ENCODE data around the gene RNGTT.
"Not testable (repeated sequence)": the region's sequence is repeated elsewhere in the genome, so short reads cannot be mapped to it uniquely, and the experiment has no call there.

RNGTT gene

DNA sequence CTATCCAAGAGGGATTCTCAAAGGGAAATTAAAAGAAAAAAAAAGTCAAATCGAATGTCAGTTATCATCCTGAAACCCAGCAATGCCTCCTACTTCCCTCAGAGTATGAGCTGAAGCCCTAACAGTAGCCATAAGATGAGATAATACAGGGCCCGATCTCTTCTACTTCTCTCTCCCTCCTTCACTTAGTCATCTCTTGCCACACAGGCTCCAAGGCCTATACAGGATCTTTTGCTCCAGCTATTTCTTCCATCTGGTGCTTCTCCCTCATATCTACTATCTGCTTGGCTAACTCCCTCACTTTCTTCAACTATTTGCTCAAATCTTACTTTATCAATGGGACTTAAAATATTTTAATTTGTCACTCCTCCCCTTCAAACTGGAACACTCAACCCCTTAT is 215.3 kb downstream of the RNGTT start:
- in situ Hi-C loops (cut with MboI; ENCODE audit: low sequenced_read_pairs, unreplicated experiment): no loop called here
- no peak for DNase-seq (ENCODE audit: low spot score)
- TF ChIP-seq, protein P1, sequence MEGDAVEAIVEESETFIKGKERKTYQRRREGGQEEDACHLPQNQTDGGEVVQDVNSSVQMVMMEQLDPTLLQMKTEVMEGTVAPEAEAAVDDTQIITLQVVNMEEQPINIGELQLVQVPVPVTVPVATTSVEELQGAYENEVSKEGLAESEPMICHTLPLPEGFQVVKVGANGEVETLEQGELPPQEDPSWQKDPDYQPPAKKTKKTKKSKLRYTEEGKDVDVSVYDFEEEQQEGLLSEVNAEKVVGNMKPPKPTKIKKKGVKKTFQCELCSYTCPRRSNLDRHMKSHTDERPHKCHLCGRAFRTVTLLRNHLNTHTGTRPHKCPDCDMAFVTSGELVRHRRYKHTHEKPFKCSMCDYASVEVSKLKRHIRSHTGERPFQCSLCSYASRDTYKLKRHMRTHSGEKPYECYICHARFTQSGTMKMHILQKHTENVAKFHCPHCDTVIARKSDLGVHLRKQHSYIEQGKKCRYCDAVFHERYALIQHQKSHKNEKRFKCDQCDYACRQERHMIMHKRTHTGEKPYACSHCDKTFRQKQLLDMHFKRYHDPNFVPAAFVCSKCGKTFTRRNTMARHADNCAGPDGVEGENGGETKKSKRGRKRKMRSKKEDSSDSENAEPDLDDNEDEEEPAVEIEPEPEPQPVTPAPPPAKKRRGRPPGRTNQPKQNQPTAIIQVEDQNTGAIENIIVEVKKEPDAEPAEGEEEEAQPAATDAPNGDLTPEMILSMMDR (IDR thresholded peaks at IDR 0.05; ENCODE audit: borderline replicate concordance, control extremely low read depth, extremely low read depth, insufficient read depth, missing control alignments): no peak

DNA sequence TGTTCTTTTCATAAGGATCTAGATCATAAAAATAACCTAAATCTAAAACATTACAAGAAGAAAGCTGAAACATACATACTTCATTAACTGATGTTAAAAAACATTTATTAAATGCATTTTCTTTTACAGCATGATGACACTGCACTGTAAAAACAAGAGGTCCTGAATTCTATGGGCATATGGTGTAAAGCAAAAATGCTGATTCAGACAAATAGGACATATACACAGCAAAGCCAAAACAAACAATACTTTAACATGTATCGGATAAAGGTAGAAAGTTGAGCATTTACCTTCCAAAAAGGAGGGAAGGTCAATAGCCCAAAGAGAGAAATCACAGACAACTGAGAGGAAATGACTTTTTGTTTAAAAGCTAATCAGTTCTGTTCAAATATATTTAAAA is 221.5 kb downstream of the RNGTT start:
- TF ChIP-seq, protein P1 (IDR thresholded peaks at IDR 0.05; ENCODE audit: borderline replicate concordance, control extremely low read depth, extremely low read depth, insufficient read depth, missing control alignments): no peak
- DNase-seq (ENCODE audit: low spot score): no peak
- in situ Hi-C loops (cut with MboI; ENCODE audit: low sequenced_read_pairs, unreplicated experiment): no loop called here

DNA sequence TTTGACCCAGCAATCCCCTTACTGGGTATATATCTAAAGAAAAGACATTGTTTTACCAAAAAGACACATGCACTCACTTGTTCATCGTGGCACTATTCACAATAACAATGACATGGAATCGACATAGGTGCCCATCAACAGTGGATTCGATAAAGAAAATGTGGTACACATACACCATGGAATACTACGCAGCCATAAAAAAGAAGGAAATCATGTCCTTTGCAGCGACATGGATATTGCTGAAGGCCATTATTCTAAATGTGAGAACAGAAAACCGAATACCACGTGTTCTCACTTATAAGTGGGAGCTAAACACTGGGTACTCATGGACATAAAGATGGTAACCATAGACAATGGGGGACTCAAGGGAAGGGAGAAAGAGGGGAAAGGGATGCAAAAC is 222.3 kb downstream of the RNGTT start:
- TF ChIP-seq, protein P1 (IDR thresholded peaks at IDR 0.05; ENCODE audit: borderline replicate concordance, control extremely low read depth, extremely low read depth, insufficient read depth, missing control alignments): no peak
- no peak for DNase-seq (ENCODE audit: low spot score)
- in situ Hi-C loops (cut with MboI; ENCODE audit: low sequenced_read_pairs, unreplicated experiment): no loop called here

DNA sequence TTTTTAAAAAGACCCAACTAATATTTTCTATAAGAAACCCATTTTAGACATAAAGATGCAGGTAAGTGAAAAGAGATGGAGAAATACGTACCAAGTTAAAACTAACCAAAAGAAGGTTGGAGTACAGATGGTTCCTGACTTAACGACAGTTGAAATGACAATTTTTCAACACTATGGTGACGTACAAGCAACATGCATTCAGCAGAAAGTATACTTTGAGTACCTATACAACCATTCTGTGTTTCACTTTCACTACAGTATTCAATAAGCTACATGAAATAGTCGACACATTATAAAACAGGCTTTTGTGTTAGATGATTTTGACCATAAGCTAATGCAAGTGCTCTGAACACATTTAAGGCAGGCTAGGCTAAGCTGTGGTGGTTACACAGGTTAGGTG is 228.9 kb downstream of the RNGTT start:
- TF ChIP-seq, protein P1 (IDR thresholded peaks at IDR 0.05; ENCODE audit: borderline replicate concordance, control extremely low read depth, extremely low read depth, insufficient read depth, missing control alignments): no peak
- DNase-seq (ENCODE audit: low spot score): no peak
- in situ Hi-C loops (cut with MboI; ENCODE audit: low sequenced_read_pairs, unreplicated experiment): no loop called here

DNA sequence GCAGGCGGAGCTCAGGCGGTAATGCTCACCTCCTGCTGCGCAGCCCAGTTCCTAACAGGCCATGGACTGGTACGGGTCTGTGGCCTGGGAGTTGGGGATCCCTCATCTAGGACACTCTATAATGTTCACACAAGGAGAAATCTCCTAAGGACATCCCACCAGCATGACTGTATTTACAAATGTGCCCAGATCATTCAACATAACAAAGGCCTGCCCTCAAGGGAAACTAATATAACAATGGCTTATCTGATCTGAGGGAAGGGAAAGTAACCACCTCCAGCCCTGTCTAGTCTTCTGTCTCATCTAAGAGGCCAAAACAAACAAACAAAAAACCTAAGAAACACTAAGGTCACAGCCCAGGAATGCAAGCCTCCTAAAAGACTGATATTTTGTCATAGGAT is 232.8 kb downstream of the RNGTT start:
- in situ Hi-C loops (cut with MboI; ENCODE audit: low sequenced_read_pairs, unreplicated experiment): no loop called here
- TF ChIP-seq, protein P1 (IDR thresholded peaks at IDR 0.05; ENCODE audit: borderline replicate concordance, control extremely low read depth, extremely low read depth, insufficient read depth, missing control alignments): no peak
- no peak for DNase-seq (ENCODE audit: low spot score)

DNA sequence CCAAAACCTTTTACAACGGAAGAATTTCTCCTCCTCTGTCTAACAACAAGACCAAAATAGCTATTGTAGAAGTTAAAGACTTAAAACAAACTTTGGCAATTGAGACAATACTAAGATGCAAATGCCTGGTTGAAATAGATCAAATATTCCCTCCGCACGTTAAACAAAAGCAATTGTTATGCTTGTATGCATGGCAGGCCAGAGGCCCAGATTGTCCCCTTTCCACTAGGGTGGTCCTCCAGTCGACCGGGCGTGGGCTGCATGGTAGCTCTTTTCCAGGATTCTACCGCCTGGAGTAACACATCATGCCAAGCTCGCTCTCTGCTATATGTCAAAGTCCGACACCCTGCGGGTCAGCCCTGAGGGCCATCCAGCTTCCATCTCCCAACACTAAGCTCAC is 234.7 kb downstream of the RNGTT start:
- no peak for DNase-seq (ENCODE audit: low spot score)
- in situ Hi-C loops (cut with MboI; ENCODE audit: low sequenced_read_pairs, unreplicated experiment): no loop called here
- TF ChIP-seq, protein P1 (IDR thresholded peaks at IDR 0.05; ENCODE audit: borderline replicate concordance, control extremely low read depth, extremely low read depth, insufficient read depth, missing control alignments): no peak

DNA sequence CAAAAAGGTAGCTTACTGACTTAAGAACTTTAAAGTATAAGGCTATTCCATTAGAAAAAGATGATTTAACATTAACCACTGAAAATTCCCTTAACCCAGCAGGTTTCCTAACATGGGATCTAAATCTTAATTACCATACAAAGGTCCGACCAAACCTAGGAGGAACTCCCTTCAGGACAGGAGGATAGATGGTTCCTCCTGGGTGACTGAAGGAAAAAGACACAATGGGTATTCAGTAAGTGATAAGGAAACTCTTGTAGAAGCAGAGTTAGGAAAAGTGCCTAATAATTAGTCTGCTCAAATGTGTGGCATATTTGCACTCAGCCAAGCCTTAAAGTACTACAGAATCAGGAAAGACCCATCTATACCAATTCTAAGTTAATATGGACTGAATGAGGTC is 237.0 kb downstream of the RNGTT start:
- DNase-seq (ENCODE audit: low spot score); in situ Hi-C loops (cut with MboI; ENCODE audit: low sequenced_read_pairs, unreplicated experiment): not testable (repeated sequence)

Measured in GM13976 (cell line).